Stimulated activated naive CD8-positive, alpha-beta T cell treated with anti-CD3 and anti-CD28 coated beads, Interleukin-15, amount 100 ng/mL, for 72 hours (primary cell): ENCODE measurements around the gene CCDC63.

Experiments
- ATAC-seq: fragments of 150-1000 bp; cut with Tn5 transposase; 2 replicates; pipeline ENCODE4 v1.10.0; 2021; ENCODE audit warnings: mild to moderate bottlenecking, moderate library complexity
- DNase-seq, 2 donors: peaks; one replicate each; pipeline ENCODE4 v3.0.0; 2021 to 2022
- H3K27ac Mint-ChIP-seq, 2 donors: one replicate each; pipeline ENCODE4 v1.8.0; 2022; ENCODE audit warnings: mild to moderate bottlenecking in 2 of 2, mixed read lengths in 2 of 2, moderate library complexity in 2 of 2
- H3K27me3 Mint-ChIP-seq: one replicate; pipeline ENCODE4 v1.8.0; 2022; ENCODE audit warnings: mixed read lengths
- H3K4me1 Mint-ChIP-seq: one replicate; pipeline ENCODE4 v1.8.0; 2022; ENCODE audit warnings: mild to moderate bottlenecking, mixed read lengths
- H3K4me3 Mint-ChIP-seq, 2 donors: one replicate each; pipeline ENCODE4 v1.8.0; 2022; ENCODE audit warnings: mild to moderate bottlenecking in 2 of 2, mixed read lengths in 2 of 2, moderate library complexity in 1 of 2
- H3K9me3 Mint-ChIP-seq, 2 donors: one replicate each; pipeline ENCODE4 v1.8.0; 2022; ENCODE audit warnings: mixed read lengths in 2 of 2

CCDC63 gene

GRCh38 chr12:110920324-110920910 lies 73.6 kb downstream of the CCDC63 start, which contains the start of gene MYL2:
Gene MYL2 (minus strand): TSS chr12:110920579. CDS start chr12:110920529, 50 bp downstream.
- H3K4me3 Mint-ChIP-seq: no peak within 1 kb of the TSS
- peaks cover 15% of the 10 kb centered on the region for H3K27me3 Mint-ChIP-seq
- H3K9me3 Mint-ChIP-seq: no peaks in the 10 kb centered on the region
- H3K4me1 Mint-ChIP-seq: no peaks in the 10 kb centered on the region
- ATAC-seq (no peak), DNase-seq (no peak)
- H3K27ac Mint-ChIP-seq: peak within 1 kb of the TSS in 1 of 2 donors; percentile 66

- DNase-seq (no peak), ATAC-seq (no peak)
- Mint-ChIP-seq H3K9me3 (no peaks in the 10 kb centered on the region), H3K27ac (no peak overlapping the region), H3K27me3 (peaks cover 15% of the 10 kb centered on the region), H3K4me3 (no peak overlapping the region), H3K4me1 (no peaks in the 10 kb centered on the region)
Measured at GRCh38 chr12:110921262-110921661, 74.5 kb downstream of the CCDC63 start.

GRCh38 chr12:110922652-110923051 lies 75.9 kb downstream of the CCDC63 start:
- H3K4me3 Mint-ChIP-seq: no peak overlapping the region
- H3K27me3 Mint-ChIP-seq: peaks cover 15% of the 10 kb centered on the region
- no peak overlapping the region for H3K27ac Mint-ChIP-seq
- no peak for DNase-seq
- no peaks in the 10 kb centered on the region for H3K9me3 Mint-ChIP-seq
- ATAC-seq: no peak
- H3K4me1 Mint-ChIP-seq: no peaks in the 10 kb centered on the region

GRCh38 chr12:110923192-110923591 lies 76.4 kb downstream of the CCDC63 start:
- Mint-ChIP-seq H3K27ac (peak overlapping the region in 1 of 2 donors; percentile 41), H3K4me3 (no peak overlapping the region), H3K4me1 (no peaks in the 10 kb centered on the region), H3K27me3 (peaks cover 15% of the 10 kb centered on the region), H3K9me3 (no peaks in the 10 kb centered on the region)
- DNase-seq: no peak
- ATAC-seq: no peak

GRCh38 chr12:110923692-110924334 lies 77.0 kb downstream of the CCDC63 start:
- DNase-seq (no peak), ATAC-seq (no peak)
- Mint-ChIP-seq H3K4me3 (no peak overlapping the region), H3K27me3 (peaks cover 15% of the 10 kb centered on the region), H3K27ac (peak overlapping the region in 1 of 2 donors; percentile 75), H3K4me1 (no peaks in the 10 kb centered on the region), H3K9me3 (no peaks in the 10 kb centered on the region)

DNA sequence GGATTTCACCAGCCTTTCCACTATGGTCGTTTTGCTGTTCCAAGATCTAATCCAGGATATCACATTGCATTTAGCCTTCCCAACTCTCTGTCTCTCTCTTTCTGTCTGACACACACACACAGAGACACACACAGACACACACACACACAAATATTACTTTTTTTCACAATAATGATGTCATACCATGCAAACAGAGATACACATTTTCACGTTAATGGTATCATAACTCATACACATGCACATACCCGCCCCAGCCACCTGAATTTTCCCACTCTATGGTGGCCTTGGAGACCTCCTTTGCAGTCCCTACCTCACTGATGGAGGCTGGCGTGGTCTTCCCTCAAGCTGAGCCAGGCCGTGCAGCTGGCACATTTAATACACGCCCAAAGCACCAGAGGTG lies 80.8 kb downstream of the CCDC63 start:
- H3K27me3 Mint-ChIP-seq: no peaks in the 10 kb centered on the region
- no peaks in the 10 kb centered on the region for H3K9me3 Mint-ChIP-seq
- H3K4me1 Mint-ChIP-seq: no peaks in the 10 kb centered on the region
- no peak overlapping the region for H3K4me3 Mint-ChIP-seq
- H3K27ac Mint-ChIP-seq: no peak overlapping the region
- no peak for DNase-seq
- ATAC-seq: no peak

DNA sequence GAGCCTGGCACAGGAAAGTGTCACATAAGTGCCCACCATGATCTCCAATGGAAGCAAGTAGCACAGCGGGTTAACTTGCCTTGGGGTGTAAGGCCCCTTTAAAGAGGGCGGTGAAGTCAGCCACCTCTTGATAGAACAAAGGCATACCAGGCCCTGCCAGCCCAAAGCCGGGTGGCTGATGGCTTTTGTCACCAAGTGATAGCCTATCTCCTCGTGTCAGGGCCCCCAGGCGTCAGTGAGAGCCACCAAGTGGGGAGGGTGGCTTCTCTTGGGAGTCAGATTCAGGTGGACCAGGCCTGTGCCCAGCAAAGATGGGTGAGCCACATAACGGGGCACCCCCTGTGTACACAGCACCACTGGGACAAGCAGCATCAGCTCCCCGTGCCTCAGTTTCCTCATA lies 81.9 kb downstream of the CCDC63 start:
- no peaks in the 10 kb centered on the region for H3K4me1 Mint-ChIP-seq
- H3K27ac Mint-ChIP-seq: no peak overlapping the region
- H3K9me3 Mint-ChIP-seq: no peaks in the 10 kb centered on the region
- H3K4me3 Mint-ChIP-seq: no peak overlapping the region
- no peak for ATAC-seq
- DNase-seq: no peak
- H3K27me3 Mint-ChIP-seq: no peaks in the 10 kb centered on the region

DNA sequence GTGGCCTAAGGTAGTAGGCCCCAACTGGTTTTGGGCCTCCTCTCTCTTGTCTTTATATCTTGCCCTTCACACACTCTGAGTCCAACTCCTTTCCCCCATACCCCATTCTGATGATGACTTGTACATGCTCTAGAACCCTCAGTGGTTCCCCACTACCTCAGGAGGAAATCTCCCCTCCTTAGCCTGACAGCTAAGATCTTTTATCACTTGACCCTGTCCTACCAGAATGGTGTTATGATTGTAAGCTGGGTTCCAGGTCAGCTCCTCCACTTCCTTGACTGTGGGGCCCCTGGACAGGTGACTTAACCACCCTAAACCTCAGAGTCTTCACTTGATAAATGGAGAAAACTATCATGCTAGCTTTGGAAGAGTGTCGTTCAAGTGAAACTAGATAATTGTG lies 83.0 kb downstream of the CCDC63 start:
- no peaks in the 10 kb centered on the region for H3K9me3 Mint-ChIP-seq

DNA sequence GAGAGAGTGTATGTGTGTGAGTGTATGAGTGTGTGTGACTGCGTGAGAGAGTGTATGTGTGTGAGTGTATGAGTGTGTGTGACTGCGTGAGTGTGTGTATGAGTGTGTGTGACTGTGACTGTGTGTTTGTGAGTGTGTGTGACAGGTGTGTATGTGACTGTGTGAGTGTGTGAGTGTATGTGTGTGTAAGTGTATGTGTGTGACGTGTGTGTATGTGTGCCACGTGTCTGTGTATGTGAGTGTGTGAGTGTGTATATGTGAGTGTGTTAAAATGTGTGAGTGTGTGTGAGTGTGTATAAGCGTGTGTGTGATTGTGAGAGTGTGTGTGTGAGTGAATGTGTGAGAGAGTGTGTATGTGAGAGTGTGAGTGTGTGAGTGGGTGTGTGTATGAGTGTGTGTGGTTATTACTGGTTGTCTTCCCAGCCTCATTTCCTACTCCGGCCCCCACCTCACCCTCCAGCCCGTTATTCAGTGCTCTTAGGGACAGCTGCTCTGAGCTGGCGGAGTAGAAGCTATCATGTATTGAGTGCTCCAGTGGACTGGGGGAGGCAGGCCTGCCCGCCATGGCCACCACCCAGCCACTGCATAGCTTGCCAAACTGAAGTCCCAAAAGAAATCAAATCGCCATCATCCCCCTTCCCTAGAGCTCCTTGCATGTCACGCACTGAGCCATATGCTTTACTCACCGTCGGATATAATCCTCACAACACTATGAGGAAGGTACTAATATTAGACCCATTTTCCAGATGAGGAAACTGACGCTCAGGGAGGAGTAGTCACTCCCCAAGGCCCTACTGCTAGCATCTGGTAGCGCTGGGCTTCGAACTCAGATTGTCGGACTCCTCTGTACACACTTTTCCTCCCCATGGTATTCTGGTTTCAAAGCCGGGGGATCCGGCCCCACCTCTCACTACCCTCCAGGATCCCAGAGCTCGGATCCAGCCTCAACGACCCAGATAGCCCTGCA lies 83.8 kb downstream of the CCDC63 start:
- H3K4me1 Mint-ChIP-seq: no peaks in the 10 kb centered on the region
- H3K27ac Mint-ChIP-seq: no peak overlapping the region
- H3K27me3 Mint-ChIP-seq: peaks cover 4% of the 10 kb centered on the region
- no peak for ATAC-seq
- no peak for DNase-seq
- no peak overlapping the region for H3K4me3 Mint-ChIP-seq
- no peaks in the 10 kb centered on the region for H3K9me3 Mint-ChIP-seq

More for the DNA sequence above, 83.0 kb downstream of the CCDC63 start:
- no peak overlapping the region for H3K4me3 Mint-ChIP-seq
- no peaks in the 10 kb centered on the region for H3K27me3 Mint-ChIP-seq
- DNase-seq (no peak), ATAC-seq (no peak)
- no peaks in the 10 kb centered on the region for H3K4me1 Mint-ChIP-seq
- H3K27ac Mint-ChIP-seq: no peak overlapping the region

DNA sequence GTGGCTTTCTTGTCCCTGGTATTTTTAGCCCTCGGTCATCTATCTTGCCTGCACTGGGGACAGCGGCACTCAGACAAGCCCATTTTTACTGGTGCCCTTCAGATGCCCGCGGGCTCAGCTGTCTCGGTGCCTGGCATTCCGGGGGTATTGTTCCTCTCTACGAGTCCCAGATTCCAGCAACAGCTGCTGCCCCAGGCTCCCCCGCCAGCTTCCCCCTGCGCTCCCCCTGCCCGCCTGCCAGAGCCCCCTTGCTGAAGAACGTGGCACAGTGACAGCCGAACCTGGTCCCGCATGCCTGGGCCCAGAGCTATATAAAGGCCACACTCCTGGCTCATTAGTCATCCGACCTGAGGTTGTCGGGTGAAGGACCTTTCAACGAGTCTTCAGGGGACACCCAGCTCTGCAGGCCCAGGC lies 84.5 kb downstream of the CCDC63 start:
- Mint-ChIP-seq H3K27ac (no peak overlapping the region), H3K4me1 (no peaks in the 10 kb centered on the region), H3K27me3 (peaks cover 10% of the 10 kb centered on the region), H3K4me3 (no peak overlapping the region), H3K9me3 (no peaks in the 10 kb centered on the region)
- no peak for DNase-seq
- ATAC-seq: no peak

- peaks cover 18% of the 10 kb centered on the region for H3K27me3 Mint-ChIP-seq
- DNase-seq: no peak
- no peak for ATAC-seq
- H3K4me1 Mint-ChIP-seq: peaks cover 5% of the 10 kb centered on the region
- no peaks in the 10 kb centered on the region for H3K9me3 Mint-ChIP-seq
- H3K4me3 Mint-ChIP-seq: no peak overlapping the region
- H3K27ac Mint-ChIP-seq: no peak overlapping the region
Measured at GRCh38 chr12:110932046-110932445, 85.3 kb downstream of the CCDC63 start.

- peaks cover 23% of the 10 kb centered on the region for H3K27me3 Mint-ChIP-seq
- H3K4me3 Mint-ChIP-seq: no peak overlapping the region
- no peak for ATAC-seq
- no peak for DNase-seq
- H3K4me1 Mint-ChIP-seq: peaks cover 9% of the 10 kb centered on the region
- no peaks in the 10 kb centered on the region for H3K9me3 Mint-ChIP-seq
- H3K27ac Mint-ChIP-seq: no peak overlapping the region
Measured at GRCh38 chr12:110933326-110933974, 86.7 kb downstream of the CCDC63 start.

DNA sequence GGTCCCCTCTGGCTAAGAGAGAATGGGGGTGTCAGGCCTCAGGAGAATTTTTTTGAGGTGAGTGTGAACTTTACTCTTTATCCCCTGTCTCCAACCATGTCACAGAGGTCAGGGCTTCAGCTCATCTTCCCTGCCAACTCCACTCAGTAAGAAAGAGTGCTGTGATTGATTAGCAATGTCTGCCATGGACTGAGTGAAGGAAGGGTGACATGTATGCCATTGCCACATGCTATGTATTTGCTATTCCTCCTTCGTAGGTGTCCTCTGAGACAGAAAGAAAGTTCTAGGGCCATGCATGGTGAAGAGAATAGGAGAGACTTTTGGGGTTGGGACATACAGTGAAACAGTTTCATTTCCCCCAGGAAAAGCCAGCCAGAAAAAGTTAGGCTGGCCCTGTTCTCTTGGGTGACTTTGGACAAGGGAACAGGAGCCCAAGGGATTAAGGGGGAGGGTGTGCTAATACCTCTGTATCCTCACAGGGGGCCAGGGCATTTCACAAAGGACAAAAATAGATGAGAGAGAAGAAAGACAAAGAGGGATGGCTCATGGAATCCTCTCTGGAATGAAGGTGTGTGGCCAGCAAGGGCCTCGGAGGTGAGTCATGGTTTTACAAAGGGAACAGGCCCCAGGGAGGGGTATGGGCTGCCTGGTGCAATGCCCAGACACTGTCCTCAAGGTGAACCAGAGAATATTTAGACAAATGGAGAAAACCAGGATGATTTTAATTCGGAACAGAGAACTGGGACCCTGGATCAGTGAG lies 87.5 kb downstream of the CCDC63 start:
- DNase-seq: no peak
- no peak overlapping the region for H3K4me3 Mint-ChIP-seq
- H3K27ac Mint-ChIP-seq: no peak overlapping the region
- ATAC-seq: no peak
- peaks cover 23% of the 10 kb centered on the region for H3K27me3 Mint-ChIP-seq
- peaks cover 9% of the 10 kb centered on the region for H3K4me1 Mint-ChIP-seq
- H3K9me3 Mint-ChIP-seq: no peaks in the 10 kb centered on the region

DNA sequence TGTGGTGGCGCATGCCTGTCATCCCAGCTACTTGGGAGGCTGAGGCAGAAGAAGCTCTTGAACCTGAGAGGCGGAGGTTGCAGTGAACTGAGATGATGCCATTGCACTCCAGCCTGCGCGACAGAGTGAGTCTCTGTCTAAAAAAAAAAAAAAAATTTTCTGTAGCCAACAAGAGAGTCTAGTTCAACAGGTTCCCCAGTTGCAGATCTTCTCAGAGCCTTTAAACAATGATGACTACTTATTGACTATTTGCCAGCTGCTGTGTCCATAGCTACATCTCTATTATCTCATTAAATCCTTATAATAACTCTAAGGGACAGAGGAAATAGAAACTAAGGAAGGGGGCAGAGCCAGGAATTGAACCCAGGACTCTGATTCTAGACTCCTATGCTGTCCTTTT lies 88.8 kb downstream of the CCDC63 start:
- DNase-seq: no peak
- Mint-ChIP-seq H3K4me1 (peaks cover 9% of the 10 kb centered on the region), H3K27me3 (peaks cover 23% of the 10 kb centered on the region), H3K9me3 (no peaks in the 10 kb centered on the region), H3K4me3 (no peak overlapping the region), H3K27ac (no peak overlapping the region)
- ATAC-seq: no peak
